Hepatocyte (in vitro differentiated cells): ENCODE measurements around the gene A2ML1. TPM values are rescaled to one million over a fixed set of nuclear protein-coding genes. Genes with fewer than 3 reads are reported as not detected.

Experiments
- DNase-seq: peaks from one replicate; pipeline ENCODE4 v3.0.0-alpha.2; 2016; ENCODE audit warnings: low spot score
- H2AFZ ChIP-seq: fragments of 200-600 bp; sonication (generic); 2 replicates; pipeline ENCODE4 v1.6.0; 2016; ENCODE audit warnings: antibody characterized with exemption, mild to moderate bottlenecking
- H3K27ac ChIP-seq: fragments of 200-600 bp; sonication (generic); 2 replicates; pipeline ENCODE4 v1.5.1; 2016; ENCODE audit warnings: mild to moderate bottlenecking
- H3K27me3 ChIP-seq: fragments of 200-600 bp; sonication (generic); 2 replicates; pipeline ENCODE4 v1.6.1; 2016
- H3K36me3 ChIP-seq: fragments of 200-600 bp; sonication (generic); replicated peaks from 2 replicates; pipeline ENCODE4 v1.5.1; 2016; ENCODE audit warnings: low read depth; ENCODE audit not compliant: insufficient read depth
- H3K4me1 ChIP-seq: fragments of 200-600 bp; sonication (generic); 2 replicates; pipeline ENCODE4 v1.5.1; 2016; ENCODE audit warnings: mild to moderate bottlenecking, moderate library complexity; ENCODE audit not compliant: insufficient read depth
- H3K4me2 ChIP-seq: fragments of 200-600 bp; sonication (generic); 2 replicates; pipeline ENCODE4 v1.6.0; 2016
- H3K4me3 ChIP-seq: fragments of 200-600 bp; sonication (generic); 2 replicates; pipeline ENCODE4 v1.5.1; 2016; ENCODE audit warnings: mild to moderate bottlenecking
- H3K79me2 ChIP-seq: fragments of 200-600 bp; sonication (generic); 2 replicates; pipeline ENCODE4 v1.6.0; 2017; ENCODE audit warnings: mild to moderate bottlenecking
- H3K9me2 ChIP-seq: fragments of 200-600 bp; sonication (generic); replicated peaks from 2 replicates; pipeline ENCODE4 v1.6.0; 2017; ENCODE audit warnings: mild to moderate bottlenecking; ENCODE audit not compliant: insufficient read depth
- H3K9me3 ChIP-seq: fragments of 200-600 bp; sonication (generic); 2 replicates; pipeline ENCODE4 v1.5.1; 2016; ENCODE audit warnings: low read depth, mild to moderate bottlenecking
- H4K20me1 ChIP-seq: fragments of 200-600 bp; sonication (generic); 2 replicates; pipeline ENCODE4 v1.6.0; 2016; ENCODE audit warnings: mild to moderate bottlenecking; ENCODE audit not compliant: insufficient read depth, poor library complexity, severe bottlenecking
- CTCF ChIP-seq: fragments of 200-600 bp; sonication (generic); IDR thresholded peaks from 2 replicates; pipeline ENCODE4 v1.5.1; 2016; ENCODE audit warnings: antibody characterized with exemption, mild to moderate bottlenecking; ENCODE audit not compliant: poor library complexity
- EZH2 ChIP-seq: fragments of 200-600 bp; sonication (generic); IDR thresholded peaks from 2 replicates; pipeline ENCODE4 v1.6.1; 2016; ENCODE audit warnings: antibody characterized with exemption, mild to moderate bottlenecking, borderline replicate concordance
- EZH2phosphoT487 ChIP-seq: fragments of 200-600 bp; sonication (generic); IDR thresholded peaks from one replicate; pipeline ENCODE4 v1.6.1; 2018; ENCODE audit warnings: antibody characterized with exemption, mild to moderate bottlenecking, low read depth, moderate library complexity; ENCODE audit not compliant: unreplicated experiment, severe bottlenecking
- WGBS: methylation state at CpG from one replicate; pipeline ENCODE4 v1.1.6; 2016; ENCODE audit warnings: low lambda C conversion rate; ENCODE audit errors: missing lambda C conversion rate; 5-methylcytosine and 5-hydroxymethylcytosine counted together
- polyA plus RNA-seq: library from polyadenylated mRNA; unstranded; fragments of >200 nt; fragmentation: Nextera tagmentation; extraction: Ambion mirVana; gene quantifications from 2 replicates; pipeline ENCODE4 v1.2.1, GENCODE V29; 2016
- total RNA-seq: library from RNA; depleted of rRNA; stranded (reverse); fragments of >200 nt; gene quantifications from 2 replicates; pipeline ENCODE4 v1.2.3, GENCODE V29; 2014

Gene A2ML1
- total and polyA plus RNA-seq, 2 experiments from 2014 or later, result 1.0 to 1.1 TPM

GRCh38 chr12:8831116-8831515, 8.7 kb downstream of the A2ML1 start:
- no peak overlapping the region for H2AFZ ChIP-seq
- H3K4me2 ChIP-seq, result no peak overlapping the region
- H3K27me3 ChIP-seq, result no peaks in the 10 kb centered on the region
- H3K36me3 ChIP-seq, result no peaks in the 10 kb centered on the region
- H3K4me1 ChIP-seq, result no peaks in the 10 kb centered on the region
- H3K79me2 ChIP-seq, result no peaks in the 10 kb centered on the region
- no peak overlapping the region for H3K27ac ChIP-seq
- no peaks in the 10 kb centered on the region for H3K9me2 ChIP-seq
- H3K9me3 ChIP-seq, result no peaks in the 10 kb centered on the region
- no peak overlapping the region for H3K4me3 ChIP-seq
- H4K20me1 ChIP-seq, result no peaks in the 10 kb centered on the region
- DNase-seq, result no peak
- TF ChIP-seq EZH2phosphoT487 (no peak), CTCF (no peak), EZH2 (no peak)
- WGBS, result 68% methylated on average over 9 of the region's 9 CpGs

- Histone ChIP-seq H3K4me3 (no peak overlapping the region), H3K27ac (no peak overlapping the region), H3K4me2 (no peak overlapping the region), H4K20me1 (no peaks in the 10 kb centered on the region), H3K4me1 (no peaks in the 10 kb centered on the region), H3K27me3 (no peaks in the 10 kb centered on the region), H3K36me3 (no peaks in the 10 kb centered on the region), H3K9me3 (no peaks in the 10 kb centered on the region), H2AFZ (no peak overlapping the region), H3K79me2 (no peaks in the 10 kb centered on the region), H3K9me2 (no peaks in the 10 kb centered on the region)
- no peak for DNase-seq
- WGBS, result 62% methylated on average over 6 of the region's 6 CpGs
- no peak for TF ChIP-seq EZH2phosphoT487
- no peak for TF ChIP-seq EZH2
- TF ChIP-seq CTCF, result no peak
Observed at GRCh38 chr12:8832500-8832899, 10.1 kb downstream of the A2ML1 start.

- Histone ChIP-seq H3K27ac (no peak overlapping the region), H3K79me2 (no peaks in the 10 kb centered on the region), H3K9me2 (no peaks in the 10 kb centered on the region), H3K4me1 (no peaks in the 10 kb centered on the region), H3K27me3 (no peaks in the 10 kb centered on the region), H3K9me3 (no peaks in the 10 kb centered on the region), H3K4me3 (no peak overlapping the region), H4K20me1 (no peaks in the 10 kb centered on the region), H2AFZ (no peak overlapping the region), H3K36me3 (no peaks in the 10 kb centered on the region), H3K4me2 (no peak overlapping the region)
- no peak for TF ChIP-seq CTCF
- no peak for TF ChIP-seq EZH2
- TF ChIP-seq EZH2phosphoT487, result no peak
- no peak for DNase-seq
- 56% methylated on average over 1 of the region's 1 CpG for WGBS
Observed at GRCh38 chr12:8834230-8834629, 11.8 kb downstream of the A2ML1 start.

GRCh38 chr12:8837291-8837690, 14.9 kb downstream of the A2ML1 start:
- no peak overlapping the region for H2AFZ ChIP-seq
- 92% methylated on average over 9 of the region's 9 CpGs for WGBS
- TF ChIP-seq CTCF, result no peak
- TF ChIP-seq EZH2, result no peak
- TF ChIP-seq EZH2phosphoT487, result no peak

More at GRCh38 chr12:8837291-8837690, 14.9 kb downstream of the A2ML1 start:
- Histone ChIP-seq H3K4me3 (no peak overlapping the region), H3K4me2 (no peak overlapping the region), H3K9me2 (no peaks in the 10 kb centered on the region), H3K79me2 (no peaks in the 10 kb centered on the region), H3K27me3 (no peaks in the 10 kb centered on the region), H3K27ac (no peak overlapping the region), H3K4me1 (no peaks in the 10 kb centered on the region), H3K9me3 (no peaks in the 10 kb centered on the region), H4K20me1 (no peaks in the 10 kb centered on the region), H3K36me3 (no peaks in the 10 kb centered on the region)
- no peak for DNase-seq
